Globus pallidus (tissue), 1 donor: Measurements from ENCODE around the gene SETD9.

Source experiments
- DNase-seq: peaks from one replicate; pipeline ENCODE4 v3.0.0-alpha.2; 2015; ENCODE audit warnings: low spot score

SETD9 gene

DNA sequence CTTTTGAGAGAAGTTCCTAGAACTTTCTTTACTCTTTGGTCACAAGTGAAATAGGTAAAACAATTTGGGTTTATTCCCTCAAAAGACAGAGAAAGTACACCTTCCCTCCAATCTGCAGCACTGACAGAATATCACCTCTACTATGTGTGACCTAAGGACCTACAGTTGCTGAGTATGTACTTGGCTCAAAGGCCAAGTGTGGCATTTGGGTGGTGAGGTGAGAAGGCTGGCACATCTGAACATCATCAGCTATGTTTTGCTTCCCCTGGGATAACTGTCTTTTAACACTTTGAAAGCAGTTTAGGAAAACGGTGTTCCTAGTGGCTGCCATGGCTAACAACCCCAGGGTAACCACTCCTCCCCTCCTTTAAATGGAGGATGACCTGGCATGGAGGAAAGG is 24.9 kb downstream of the SETD9 start:
- no peak for DNase-seq

DNA sequence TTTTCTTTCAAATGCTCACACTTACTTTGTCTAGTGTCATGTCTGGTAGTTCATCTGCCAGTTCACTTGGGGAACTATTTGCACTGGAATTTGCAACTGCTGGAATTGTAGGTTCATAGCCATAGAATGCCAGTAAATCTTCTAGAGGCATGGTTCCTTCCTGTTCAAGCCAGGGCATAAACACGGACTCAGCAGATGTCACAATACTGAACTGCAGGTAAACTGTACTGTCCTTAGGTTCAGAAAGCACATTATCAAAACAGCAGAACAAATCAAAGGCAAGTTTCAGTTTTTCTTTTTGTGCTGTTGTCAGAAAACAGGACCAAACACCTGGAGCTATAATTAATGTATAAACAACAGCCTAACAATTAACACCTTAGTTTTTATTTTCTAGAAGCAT is 29.5 kb downstream of the SETD9 start:
- DNase-seq: no peak

DNA sequence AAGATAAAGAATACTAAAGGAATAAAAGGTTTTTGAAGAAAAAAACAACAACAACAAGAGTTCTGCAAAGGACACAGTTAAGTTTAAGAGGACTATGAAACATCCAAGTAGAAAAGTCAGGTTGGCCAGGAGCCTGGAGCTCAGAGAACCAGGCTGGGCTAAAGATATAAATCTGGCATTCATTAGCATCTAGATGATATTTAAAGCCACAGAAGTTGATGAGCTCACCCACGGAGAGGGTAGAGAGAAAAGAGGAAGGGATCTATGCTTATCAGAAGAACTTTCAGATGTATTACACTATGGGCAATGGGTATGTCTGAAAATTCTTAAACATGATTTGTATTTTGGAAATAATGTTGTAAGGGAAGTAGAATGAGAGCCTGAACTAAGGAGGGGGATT is 32.6 kb downstream of the SETD9 start:
- DNase-seq: no peak

DNA sequence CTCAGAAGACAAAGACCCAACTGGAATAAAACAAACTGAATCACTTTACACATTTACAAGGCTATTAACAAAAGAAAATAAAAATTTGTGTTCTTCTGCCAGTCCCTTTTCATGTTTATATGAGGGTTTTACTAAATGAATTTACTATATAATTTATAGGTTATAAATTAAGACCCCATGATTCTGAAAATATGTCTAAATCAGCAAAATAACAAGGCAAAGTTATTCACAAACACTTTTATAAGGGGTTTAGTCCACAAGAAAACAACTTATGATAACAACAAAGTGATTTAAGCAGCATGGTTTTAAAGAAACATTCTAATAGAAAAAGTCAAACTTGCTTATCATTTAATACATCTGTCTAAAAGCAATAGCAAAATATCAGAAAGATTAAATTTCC is 37.7 kb downstream of the SETD9 start:
- no peak for DNase-seq

DNA sequence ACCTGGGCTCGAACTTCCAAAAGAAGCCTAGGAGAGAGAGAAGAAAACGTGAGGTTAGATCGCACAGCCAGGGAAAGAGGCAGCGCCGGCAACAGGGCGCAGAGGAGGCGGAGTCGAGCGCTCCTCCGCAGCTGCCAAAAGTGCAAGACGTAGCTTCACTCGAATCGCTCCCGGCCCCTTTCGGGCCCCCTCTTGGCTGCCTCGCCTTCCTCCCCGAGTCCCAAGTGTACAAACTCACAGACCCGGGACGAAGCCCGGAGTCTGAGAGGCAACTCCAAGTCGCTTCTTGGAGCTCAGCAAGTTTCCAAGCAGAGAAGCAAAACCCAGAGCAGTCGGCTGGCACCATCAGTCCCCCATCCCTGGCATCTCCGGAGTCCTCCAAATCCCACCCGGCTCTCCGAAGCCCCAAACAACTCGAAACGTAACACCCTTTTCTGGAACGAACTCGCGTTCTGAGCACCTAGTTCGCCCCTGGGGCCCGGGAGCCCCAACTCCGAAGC is 41.3 kb downstream of the SETD9 start:
- DNase-seq: peak; percentile 42

DNA sequence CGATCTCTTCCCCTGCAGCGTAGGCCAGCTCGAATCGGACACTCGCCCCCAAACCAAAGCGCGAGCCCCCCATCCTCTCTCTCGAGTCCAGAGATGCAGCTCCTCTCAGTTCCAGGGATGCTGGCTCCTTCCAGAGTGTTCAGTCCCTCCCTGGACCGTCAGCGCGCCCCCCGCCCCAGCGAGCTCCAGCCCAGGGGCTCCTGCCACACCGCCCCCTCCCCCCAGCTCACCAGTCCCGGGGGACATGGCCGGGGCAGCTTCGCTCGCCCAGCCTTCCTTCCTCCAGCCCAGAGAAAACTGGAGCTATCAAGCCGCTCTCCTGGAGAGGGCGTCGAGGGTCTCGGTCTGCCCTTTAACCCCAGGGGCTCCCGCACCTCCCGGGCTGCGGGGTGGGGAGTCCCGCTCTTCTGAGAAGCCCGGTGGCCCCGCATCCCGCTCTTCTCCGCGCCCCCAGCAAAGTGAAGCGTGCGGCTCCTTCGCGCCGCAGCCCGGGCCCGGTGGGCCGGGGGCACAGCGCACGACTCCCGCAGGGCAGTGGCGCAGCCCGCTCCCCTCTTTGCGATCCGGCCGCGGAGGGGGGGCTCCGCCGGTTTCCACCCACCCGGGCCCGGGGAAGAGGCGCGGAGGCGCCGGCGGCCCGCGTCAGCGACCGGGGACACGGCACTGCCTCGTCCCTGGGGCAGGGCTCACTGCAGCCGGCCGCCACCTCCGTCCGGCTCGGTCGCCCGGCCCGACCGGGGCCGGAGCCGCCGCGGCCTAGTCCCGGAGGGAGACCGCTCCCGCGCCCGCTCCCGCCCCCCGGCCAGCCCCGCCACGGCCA is 41.9 kb downstream of the SETD9 start:
- DNase-seq: peak; percentile 38

DNA sequence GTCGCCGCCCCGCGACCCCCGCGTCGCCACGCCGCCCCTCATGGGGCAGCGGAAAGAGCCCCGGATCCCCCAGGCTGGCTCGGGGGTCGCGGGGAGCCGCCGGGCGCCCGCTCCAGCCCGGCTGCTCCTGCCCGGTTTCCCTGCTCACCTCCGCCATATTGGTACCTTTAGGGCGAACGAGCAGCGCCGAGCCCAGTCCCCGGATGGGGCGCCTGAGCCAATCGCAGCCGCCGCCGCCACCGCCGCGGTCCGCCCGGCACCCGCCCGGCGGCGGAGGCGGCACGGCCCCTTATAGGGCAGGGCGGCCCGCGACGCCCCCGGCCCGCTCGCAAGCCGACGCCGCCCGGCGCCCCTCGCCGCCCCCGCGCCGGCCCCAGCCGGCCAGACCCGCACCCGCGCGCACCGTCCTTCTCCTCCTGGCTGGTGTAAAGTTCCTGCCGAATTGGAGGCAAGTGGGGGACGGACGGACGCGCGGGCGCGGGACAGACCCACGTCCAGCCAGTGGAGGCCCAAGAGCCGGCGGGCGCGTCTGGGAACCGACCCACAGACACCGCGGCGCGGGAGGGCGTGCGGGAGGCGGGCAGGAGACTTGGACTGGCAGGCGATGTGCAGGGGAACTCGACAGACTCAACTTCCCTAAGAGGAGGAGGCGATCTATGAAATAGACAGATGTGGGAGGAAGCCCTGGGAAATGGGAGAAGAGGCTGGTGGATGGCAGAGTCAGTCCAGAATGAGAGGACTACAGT is 42.7 kb downstream of the SETD9 start, which contains the start of gene MIER3:
Gene MIER3 (minus strand): TSS at position 178 of the 746 bp plus-strand sequence. CDS start 21 bp downstream, at position 157.
- peak; percentile 65 for DNase-seq

DNA sequence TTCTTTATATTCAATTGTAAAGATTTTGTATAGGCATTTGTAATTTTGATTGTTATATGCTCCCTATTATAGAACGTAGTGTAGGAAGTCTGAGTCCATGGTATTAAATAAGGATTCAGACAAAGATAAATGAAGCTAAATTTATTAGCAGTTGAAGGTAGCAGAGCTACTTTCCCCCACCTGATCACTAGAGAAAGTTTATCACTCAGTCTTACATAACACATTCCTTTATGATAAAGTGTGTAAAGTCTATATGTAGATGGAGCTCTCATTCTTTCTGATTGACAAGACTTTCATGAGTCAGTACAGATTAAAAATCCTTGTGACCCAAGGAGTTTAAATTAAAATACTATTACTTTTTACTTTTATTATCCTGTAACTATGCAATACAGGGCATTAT is 44.9 kb downstream of the SETD9 start:
- no peak for DNase-seq

DNA sequence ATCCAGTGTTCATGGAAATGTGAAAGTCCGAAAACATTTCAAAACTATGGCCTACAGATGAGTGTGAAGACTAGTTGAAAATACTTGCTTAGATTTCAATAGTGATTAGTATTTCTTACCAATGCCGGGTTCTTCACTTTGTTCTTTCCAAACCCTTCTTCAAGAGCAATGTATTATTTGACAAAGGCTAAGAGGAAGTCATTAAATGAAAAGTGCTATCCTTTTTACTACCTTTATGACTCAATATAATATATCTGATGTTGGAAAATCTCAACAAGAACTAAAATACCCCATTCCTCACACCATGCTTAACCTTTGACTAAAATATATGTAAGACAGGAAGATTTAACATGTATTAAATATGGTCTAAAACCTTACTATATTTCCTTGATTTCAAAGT is 49.2 kb downstream of the SETD9 start:
- no peak for DNase-seq

DNA sequence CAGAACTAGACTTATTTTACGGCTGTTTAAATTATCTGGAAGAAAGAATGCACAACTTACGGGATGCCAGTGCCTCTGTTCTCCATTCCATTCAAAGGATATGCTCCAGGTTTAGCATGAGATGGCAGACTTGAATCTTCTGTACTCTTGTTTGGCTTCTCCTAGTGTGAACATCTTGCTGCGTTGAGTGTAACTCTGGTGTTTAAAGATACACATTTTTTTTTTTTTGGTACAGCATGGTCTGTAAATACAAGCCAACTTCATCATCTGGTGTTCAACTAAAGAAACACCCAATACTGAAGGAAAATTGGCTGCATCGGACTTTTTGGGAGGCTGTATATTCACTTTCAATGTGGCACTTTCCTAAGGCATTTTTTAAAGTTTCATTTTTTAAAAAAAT is 49.9 kb downstream of the SETD9 start:
- DNase-seq: no peak

DNA sequence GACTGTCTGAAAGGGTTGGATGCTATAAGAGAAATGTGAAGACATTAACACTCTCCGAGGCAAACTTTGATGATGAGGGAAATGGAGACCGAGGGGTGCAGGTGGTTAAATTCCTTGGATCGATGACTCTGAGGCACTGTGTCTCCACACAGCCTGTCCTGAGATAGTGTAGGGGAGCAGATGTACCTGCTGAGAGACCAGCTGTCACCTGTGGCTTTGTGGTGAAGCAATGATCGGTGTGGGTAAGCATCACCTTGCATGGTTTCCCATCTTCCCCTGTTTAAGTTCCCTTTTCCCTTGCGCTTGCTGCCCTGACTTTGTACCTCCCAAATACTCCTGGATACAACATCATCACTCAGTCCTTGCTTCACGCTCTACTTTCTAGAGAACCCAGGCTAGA is 52.4 kb downstream of the SETD9 start:
- no peak for DNase-seq

DNA sequence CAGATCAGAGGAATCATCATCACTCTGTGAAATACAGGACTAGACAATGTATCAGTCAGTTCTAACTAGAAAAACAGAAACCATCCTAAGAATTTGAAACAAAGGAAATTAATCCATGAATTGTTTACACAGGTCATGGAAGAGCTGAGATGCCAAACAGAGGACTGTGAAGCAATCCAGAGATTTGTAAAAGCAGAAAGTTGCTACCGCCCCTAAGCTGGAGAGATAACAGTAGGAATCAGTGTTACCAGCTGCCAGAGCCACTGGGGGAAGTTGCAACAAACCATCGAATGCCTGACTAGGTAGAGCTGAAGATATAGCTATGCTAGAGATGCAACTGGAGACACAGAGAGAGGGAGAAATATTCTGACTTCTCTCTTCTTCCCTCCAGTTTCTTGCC is 52.9 kb downstream of the SETD9 start:
- DNase-seq: no peak

DNA sequence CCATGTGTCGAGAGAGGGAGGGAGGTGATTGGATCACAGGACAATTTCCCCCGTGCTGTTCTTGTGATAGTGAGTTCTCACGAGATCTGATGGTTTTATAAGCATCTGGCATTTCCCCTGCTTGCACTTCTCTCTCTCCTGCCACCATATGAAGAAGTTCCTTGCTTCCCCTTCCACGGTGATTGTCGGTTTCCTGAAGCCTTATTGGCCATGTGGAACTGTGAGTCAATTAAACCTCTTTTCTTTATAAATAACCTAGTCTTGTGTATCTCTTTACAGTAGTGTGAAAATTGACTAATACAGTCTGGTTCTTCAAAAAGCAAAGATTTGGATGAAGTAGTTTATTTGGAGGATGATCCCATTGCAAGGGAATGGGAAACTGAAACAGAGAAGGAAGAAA is 53.9 kb downstream of the SETD9 start:
- DNase-seq: no peak

DNA sequence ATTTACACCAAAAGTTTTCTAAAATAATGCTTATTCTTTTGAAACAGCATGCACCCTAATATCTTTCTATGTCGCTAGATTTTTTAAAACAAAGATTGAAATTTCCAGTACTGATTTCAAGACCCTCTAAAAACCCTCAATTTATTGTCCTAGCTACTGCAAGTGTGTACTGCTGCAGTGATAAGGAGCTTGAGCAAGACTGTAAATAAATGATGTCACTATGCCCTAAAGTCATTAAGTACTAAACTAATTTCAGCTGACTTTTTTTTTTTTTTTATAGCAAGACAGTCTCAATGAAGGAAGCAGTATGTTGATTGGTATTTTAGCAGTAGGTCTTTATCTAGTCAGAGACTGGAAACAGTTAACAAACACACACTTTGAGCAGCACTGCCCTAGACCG is 54.8 kb downstream of the SETD9 start:
- no peak for DNase-seq
